Endothelial cell of umbilical vein (primary cell): ENCODE measurements around the gene SDC3. TPM values are rescaled to one million over a fixed set of nuclear protein-coding genes. Genes with fewer than 3 reads are reported as not detected.
A peak's percentile ranks its signal among the peaks of the same experiment; 100 is the strongest.

Experiments used
- BruUV-seq: library from RNA; stranded (reverse); fragments of 400-500 nt; replicated peaks from 2 replicates; lab custom pipeline; 2021; lab: Mats Ljungman, UMichigan
- CTCF ChIA-PET: fragments of 300-600, 350-600 bp; sonication (Branson Sonifier 250); formaldehyde crosslinking; loops from one replicate; lab custom pipeline; 2021; ENCODE audit warnings: antibody characterized with exemption, inconsistent platforms; lab: Charles Lee
- POLR2A ChIA-PET: fragments of 300-600, 350-600 bp; sonication (Branson Sonifier 250); formaldehyde crosslinking; loops from one replicate; lab custom pipeline; 2021; ENCODE audit warnings: antibody characterized with exemption, inconsistent platforms; lab: Charles Lee
- DNase-seq: peaks from one replicate; pipeline ENCODE4 v3.0.0-alpha.2; 2011; ENCODE audit warnings: low read depth, low spot score
- FAIRE-seq: peaks from 2 replicates; lab custom pipeline; 2011; peaks lifted over from hg19 to GRCh38; lab: Jason Lieb, UNC
- H2AFZ ChIP-seq: 2 replicates; pipeline ENCODE4 v1.6.0; 2012; ENCODE audit warnings: low read depth, low read length, control low read depth, inconsistent platforms
- H3K27ac ChIP-seq: 2 replicates; pipeline ENCODE4 v1.5.1; 2011; ENCODE audit warnings: low read depth, mild to moderate bottlenecking, control low read depth, low read length, moderate library complexity; ENCODE audit not compliant: insufficient read depth
- H3K27me3 ChIP-seq, 2 experiments: 2 replicates each; pipeline versions ENCODE4 v1.6.0 to v1.6.1; 2011; ENCODE audit warnings: low read length in 2 of 2, mixed read lengths in 1 of 2; ENCODE audit not compliant: control insufficient read depth in 2 of 2, insufficient read depth in 2 of 2
- H3K36me3 ChIP-seq, 2 experiments: 2 replicates in 1 of 2; 3 replicates in 1 of 2; pipeline ENCODE4 v1.5.1; 2011; ENCODE audit warnings: low read length in 2 of 2, mild to moderate bottlenecking in 1 of 2, moderate library complexity in 1 of 2; ENCODE audit not compliant: control insufficient read depth in 2 of 2, insufficient read depth in 2 of 2; ENCODE audit errors: extremely low read depth in 1 of 2
- H3K4me1 ChIP-seq: 3 replicates; pipeline ENCODE4 v1.5.1; 2011; ENCODE audit warnings: mild to moderate bottlenecking, low read length; ENCODE audit not compliant: control insufficient read depth, insufficient read depth; ENCODE audit errors: extremely low read depth
- H3K4me2 ChIP-seq: 2 replicates; pipeline ENCODE4 v1.6.1; 2011; ENCODE audit warnings: low read length, control low read depth, mixed read lengths; ENCODE audit not compliant: insufficient read depth
- H3K4me3 ChIP-seq, 3 experiments: fragments of 200-600 bp in 1 of 3; sonication (generic), shearing (Covaris generic) in 1 of 3; replicated peaks in 1 of 3; 2 replicates each; pipeline ENCODE4 v1.5.1; 2011 to 2016; ENCODE audit warnings: control low read depth in 3 of 3, low read length in 3 of 3, mild to moderate bottlenecking in 2 of 3, inconsistent platforms in 1 of 3, low read depth in 1 of 3, moderate library complexity in 1 of 3; ENCODE audit not compliant: insufficient read depth in 1 of 3
- H3K79me2 ChIP-seq: 2 replicates; pipeline ENCODE4 v1.6.0; 2012; ENCODE audit warnings: low read length, inconsistent platforms; ENCODE audit not compliant: control insufficient read depth, insufficient read depth
- H3K9ac ChIP-seq: replicated peaks from 2 replicates; pipeline ENCODE3; 2011; ENCODE audit warnings: low read length, control low read depth; ENCODE audit not compliant: insufficient read depth; ENCODE audit errors: extremely low read depth
- H3K9me1 ChIP-seq: replicated peaks from 3 replicates; pipeline ENCODE4 v1.6.0; 2011; ENCODE audit warnings: mild to moderate bottlenecking, low read length; ENCODE audit not compliant: control insufficient read depth, insufficient read depth; ENCODE audit errors: extremely low read depth
- H3K9me3 ChIP-seq: replicated peaks from 2 replicates; pipeline ENCODE4 v1.5.1; 2012; ENCODE audit warnings: low read length, inconsistent platforms; ENCODE audit not compliant: control insufficient read depth, insufficient read depth
- H4K20me1 ChIP-seq: replicated peaks from 2 replicates; pipeline ENCODE3; 2011; ENCODE audit warnings: mild to moderate bottlenecking, low read length; ENCODE audit not compliant: control insufficient read depth, insufficient read depth; ENCODE audit errors: extremely low read depth
- FOS ChIP-seq: IDR thresholded peaks from 2 replicates; pipeline ENCODE4 v1.6.1; 2011; ENCODE audit warnings: mild to moderate bottlenecking, low read length, moderate library complexity, borderline replicate concordance; ENCODE audit not compliant: insufficient read depth
- GATA2 ChIP-seq: IDR thresholded peaks from 2 replicates; pipeline ENCODE4 v1.7.0; 2011; ENCODE audit warnings: low read depth, mild to moderate bottlenecking, moderate library complexity, mixed read lengths, low read length; ENCODE audit not compliant: insufficient read length, insufficient read depth
- MYC ChIP-seq: IDR thresholded peaks from one replicate; pipeline ENCODE4 v1.6.1; 2011; ENCODE audit warnings: mild to moderate bottlenecking, low read depth, low read length
- dilution Hi-C: fragments of 300-500 bp; cut with MboI; formaldehyde crosslinking; loops from one replicate; pipeline ENCODE4 v1.15.0; 2019; ENCODE audit warnings: low sequenced_read_pairs; ENCODE audit not compliant: extremely low pct_ligation_motif_present
- intact Hi-C: fragments of 100-400 bp; cut with micrococcal nuclease; formaldehyde crosslinking; loops from one replicate; pipeline ENCODE4 v1.10.0; 2022
- polyA plus RNA-seq, 4 experiments: library from polyadenylated mRNA; depleted of rRNA in 3 of 4; stranded (reverse) in 3 of 4; unstranded in 1 of 4; fragments of >200 nt; gene quantifications; 2 replicates each; pipeline versions ENCODE4 v1.2.1 to v1.2.3, GENCODE V29; 2011 to 2012; ENCODE audit warnings: missing spikeins in 1 of 4
- total RNA-seq: library from RNA; stranded (reverse); gene quantifications from 2 replicates; pipeline ENCODE4 v1.2.3, GENCODE V29; 2021
- TF ChIP-seq, protein P1 (sequence below), 2 donors: IDR thresholded peaks; 1 replicate in 1 of 2; 2 replicates in 1 of 2; pipeline ENCODE4 v1.5.1; 2011; ENCODE audit warnings: low read length in 2 of 2, mild to moderate bottlenecking in 2 of 2, moderate library complexity in 2 of 2, control low read depth in 1 of 2, inconsistent platforms in 1 of 2, low read depth in 1 of 2; ENCODE audit not compliant: insufficient read depth in 1 of 2; ENCODE audit errors: extremely low read depth in 1 of 2

SDC3 gene
- total and polyA plus RNA-seq, 2 donors (not counting 3 experiments of a cell fraction or from before 2014, with no cell fraction given), result 7.1 to 25.9 TPM

DNA sequence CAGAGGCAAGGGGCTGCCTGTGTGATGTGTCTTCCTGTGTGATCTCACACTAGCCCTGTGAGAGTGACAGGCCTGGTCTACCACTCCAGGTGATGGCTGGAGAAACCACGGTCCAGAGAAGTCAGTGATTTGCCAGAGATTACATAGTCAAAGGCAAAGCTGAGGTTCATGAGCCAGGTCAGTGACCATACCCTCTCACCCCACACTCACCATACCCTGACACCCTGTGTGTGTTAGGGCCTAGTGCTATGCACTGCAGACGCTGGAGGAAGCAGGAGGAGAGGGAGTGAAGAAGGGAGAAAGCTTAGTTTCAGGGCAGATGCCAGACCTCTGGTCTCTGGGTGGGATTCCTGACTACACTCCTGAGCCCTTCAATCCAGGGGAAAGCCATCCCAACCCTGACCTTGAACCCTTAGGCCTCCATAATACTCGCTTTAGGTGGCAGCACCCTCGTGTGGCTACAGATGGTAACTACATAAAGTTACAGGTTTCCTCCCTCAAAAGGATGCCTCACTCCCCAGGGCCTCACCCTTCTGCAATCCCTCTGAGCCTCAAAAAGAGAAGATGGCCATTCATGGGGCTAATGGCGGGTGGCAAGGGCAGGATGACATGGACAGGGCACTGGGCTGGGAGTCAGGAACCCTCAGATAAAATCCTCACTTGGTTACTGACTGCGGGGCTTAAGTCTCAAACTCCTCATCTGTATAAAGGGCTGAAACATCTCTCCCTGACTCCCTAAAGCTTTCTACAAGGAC lies 20.8 kb upstream of the SDC3 start:
- DNase-seq (peak; percentile 55), FAIRE-seq (peak; percentile 83)
- Histone ChIP-seq H3K79me2 (no peaks in the 10 kb centered on the region), H3K4me2 (no peak overlapping the region), H3K27me3 (no peaks in the 10 kb centered on the region), H2AFZ (no peak overlapping the region), H3K4me1 (no peaks in the 10 kb centered on the region), H3K9me3 (no peaks in the 10 kb centered on the region), H3K9me1 (no peaks in the 10 kb centered on the region), H3K36me3 (peaks cover 13 to 16% of the 10 kb centered on the region in 2 experiments), H3K27ac (no peak overlapping the region), H3K4me3 (no peak overlapping the region), H3K9ac (no peak overlapping the region), H4K20me1 (no peaks in the 10 kb centered on the region)
- ChIA-PET POLR2A (no interaction called here), CTCF (interaction anchor here (0.6 to 8.2 kb wide), 14 partner anchors 10 to 157 kb away, joined by 3 to 73 read pairs (median 6); no protein-coding TSS in a partner anchor)
- intact Hi-C loops, result loop anchor here (1.0 to 2.0 kb wide), 3 partner anchors 128 to 211 kb away; no protein-coding TSS in a partner anchor
- BruUV-seq, result no TSS peak
- TF ChIP-seq, protein P1, sequence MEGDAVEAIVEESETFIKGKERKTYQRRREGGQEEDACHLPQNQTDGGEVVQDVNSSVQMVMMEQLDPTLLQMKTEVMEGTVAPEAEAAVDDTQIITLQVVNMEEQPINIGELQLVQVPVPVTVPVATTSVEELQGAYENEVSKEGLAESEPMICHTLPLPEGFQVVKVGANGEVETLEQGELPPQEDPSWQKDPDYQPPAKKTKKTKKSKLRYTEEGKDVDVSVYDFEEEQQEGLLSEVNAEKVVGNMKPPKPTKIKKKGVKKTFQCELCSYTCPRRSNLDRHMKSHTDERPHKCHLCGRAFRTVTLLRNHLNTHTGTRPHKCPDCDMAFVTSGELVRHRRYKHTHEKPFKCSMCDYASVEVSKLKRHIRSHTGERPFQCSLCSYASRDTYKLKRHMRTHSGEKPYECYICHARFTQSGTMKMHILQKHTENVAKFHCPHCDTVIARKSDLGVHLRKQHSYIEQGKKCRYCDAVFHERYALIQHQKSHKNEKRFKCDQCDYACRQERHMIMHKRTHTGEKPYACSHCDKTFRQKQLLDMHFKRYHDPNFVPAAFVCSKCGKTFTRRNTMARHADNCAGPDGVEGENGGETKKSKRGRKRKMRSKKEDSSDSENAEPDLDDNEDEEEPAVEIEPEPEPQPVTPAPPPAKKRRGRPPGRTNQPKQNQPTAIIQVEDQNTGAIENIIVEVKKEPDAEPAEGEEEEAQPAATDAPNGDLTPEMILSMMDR (IDR thresholded peaks at IDR 0.05; ENCODE audit: extremely low read depth in 1 of 2, insufficient read depth in 1 of 2, low read depth in 1 of 2, low read length in 2 of 2), result peak; percentile 64 to 71
- TF ChIP-seq GATA2 (no peak), MYC (no peak), FOS (no peak)
- dilution Hi-C loops, result no loop called here
